ENCODE measurements around the gene MAP4K5.

DNA sequence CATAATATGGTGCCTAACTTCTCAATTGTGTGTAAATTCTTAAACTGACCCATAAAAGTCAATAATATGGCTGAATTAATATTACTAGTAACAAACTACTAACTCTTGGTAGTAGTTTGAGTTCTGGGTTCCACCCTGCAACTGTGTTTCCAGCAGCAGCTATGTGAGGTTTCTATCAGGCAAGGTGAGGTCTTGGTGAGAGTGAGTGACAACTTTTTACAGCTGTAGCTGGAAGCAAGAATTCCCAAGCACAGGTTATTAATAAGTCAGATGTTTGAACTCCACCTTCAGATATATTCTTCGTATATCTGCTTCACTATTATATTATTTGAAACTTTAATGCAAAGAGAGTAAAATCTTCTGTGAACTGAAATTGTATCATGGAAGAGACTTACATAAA, 43.8 kb downstream of the MAP4K5 start:
- TF ChIP-seq POLR2AphosphoS5 (IDR thresholded peaks at IDR 0.05) (no peak), POLR2A (IDR thresholded peaks at IDR 0.05) (no peak), CTCF (IDR thresholded peaks at IDR 0.05) (no peak), EP300 (IDR thresholded peaks at IDR 0.05; ENCODE audit: low read depth) (no peak)

All from transverse colon (tissue), 4 donors.